H1 (cell line): Measurements from ENCODE around the gene AFF1. TPM values are rescaled to one million over a fixed set of nuclear protein-coding genes. Genes with fewer than 3 reads are reported as not detected.

ENCODE experiments used
- CHD2 ChIP-seq: IDR thresholded peaks from 2 replicates; pipeline ENCODE4 v1.6.1; 2012; ENCODE audit warnings: low read length, improper control_type of control experiment
- polyA plus RNA-seq, 7 experiments: library from polyadenylated mRNA; depleted of rRNA in 3 of 7; stranded (reverse) in 5 of 7; unstranded in 2 of 7; fragments of >200 nt in 5 of 7; fragments of 200-250 nt in 2 of 7; gene quantifications; 1 replicate in 5 of 7; 2 replicates in 1 of 7; 4 replicates in 1 of 7; pipeline versions ENCODE4 v1.2.1 to v1.2.3, GENCODE V29; 2011 to 2013; ENCODE audit warnings: missing spikeins in 2 of 7, mixed read lengths in 2 of 7
- total RNA-seq: library from RNA; stranded (reverse); fragmentation: NEBNext Ultra II Directional; extraction: Animal tissue kit (Norgen Biotek cat#: 25700); gene quantifications from 2 replicates; pipeline ENCODE4 v1.2.1, GENCODE V29; 2021
- TF ChIP-seq, protein P1 (sequence below): IDR thresholded peaks from 2 replicates; pipeline ENCODE4 v1.6.1; 2012; ENCODE audit warnings: low read length, inconsistent platforms
- TF ChIP-seq, protein P2 (sequence below): IDR thresholded peaks from 2 replicates; pipeline ENCODE4 v1.6.1; 2011; ENCODE audit warnings: low read length, improper control_type of control experiment

The AFF1 gene
- total and polyA plus RNA-seq, 2 of the 8 experiments (the other 6 are each of a cell fraction or from before 2014, with no cell fraction given) = 14.8 to 85.5 TPM

DNA sequence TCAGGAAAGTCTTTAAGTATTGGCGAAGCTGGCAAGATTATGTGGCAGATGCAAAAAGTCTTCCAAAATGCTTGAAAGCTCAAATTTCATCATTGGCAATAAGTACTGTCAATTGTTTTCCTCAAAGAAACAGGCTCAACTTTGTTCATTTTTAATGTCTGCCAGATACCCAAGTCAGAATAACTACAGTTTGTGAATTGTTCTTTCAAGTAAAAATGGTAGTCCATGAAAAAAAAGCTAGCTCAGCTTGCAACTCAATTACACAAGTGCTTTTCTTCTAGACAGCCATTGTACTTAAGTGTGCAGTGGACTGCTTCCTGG is 70.5 kb downstream of the AFF1 start (continued):
- TF ChIP-seq CHD2 = no peak
- TF ChIP-seq, protein P1, sequence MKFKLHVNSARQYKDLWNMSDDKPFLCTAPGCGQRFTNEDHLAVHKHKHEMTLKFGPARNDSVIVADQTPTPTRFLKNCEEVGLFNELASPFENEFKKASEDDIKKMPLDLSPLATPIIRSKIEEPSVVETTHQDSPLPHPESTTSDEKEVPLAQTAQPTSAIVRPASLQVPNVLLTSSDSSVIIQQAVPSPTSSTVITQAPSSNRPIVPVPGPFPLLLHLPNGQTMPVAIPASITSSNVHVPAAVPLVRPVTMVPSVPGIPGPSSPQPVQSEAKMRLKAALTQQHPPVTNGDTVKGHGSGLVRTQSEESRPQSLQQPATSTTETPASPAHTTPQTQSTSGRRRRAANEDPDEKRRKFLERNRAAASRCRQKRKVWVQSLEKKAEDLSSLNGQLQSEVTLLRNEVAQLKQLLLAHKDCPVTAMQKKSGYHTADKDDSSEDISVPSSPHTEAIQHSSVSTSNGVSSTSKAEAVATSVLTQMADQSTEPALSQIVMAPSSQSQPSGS = no peak
- TF ChIP-seq, protein P2, sequence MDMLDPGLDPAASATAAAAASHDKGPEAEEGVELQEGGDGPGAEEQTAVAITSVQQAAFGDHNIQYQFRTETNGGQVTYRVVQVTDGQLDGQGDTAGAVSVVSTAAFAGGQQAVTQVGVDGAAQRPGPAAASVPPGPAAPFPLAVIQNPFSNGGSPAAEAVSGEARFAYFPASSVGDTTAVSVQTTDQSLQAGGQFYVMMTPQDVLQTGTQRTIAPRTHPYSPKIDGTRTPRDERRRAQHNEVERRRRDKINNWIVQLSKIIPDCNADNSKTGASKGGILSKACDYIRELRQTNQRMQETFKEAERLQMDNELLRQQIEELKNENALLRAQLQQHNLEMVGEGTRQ = no peak
